GM12878 (cell line): ENCODE data around the gene UBA7. TPM values are rescaled to one million over a fixed set of nuclear protein-coding genes. Genes with fewer than 3 reads are reported as not detected.

Source experiments
- BRCA1 ChIP-seq: IDR thresholded peaks from 2 replicates; pipeline ENCODE4 v1.6.1; 2011; ENCODE audit warnings: low read depth, low read length, improper control_type of control experiment
- GATAD2B ChIP-seq: fragments of 450-650 bp; conservative IDR thresholded peaks from 2 replicates; pipeline ENCODE4 v1.6.1; 2017; ENCODE audit warnings: low read depth, mild to moderate bottlenecking, moderate library complexity
- JUND ChIP-seq: IDR thresholded peaks from 2 replicates; pipeline ENCODE4 v1.6.1; 2012; ENCODE audit warnings: low read depth, mild to moderate bottlenecking, low read length, improper control_type of control experiment, moderate library complexity
- KLF5 ChIP-seq: fragments of 450-650 bp; IDR thresholded peaks from 2 replicates; pipeline ENCODE4 v1.6.1; 2014; ENCODE audit warnings: mild to moderate bottlenecking; ENCODE audit not compliant: partially characterized antibody
- MYC ChIP-seq: IDR thresholded peaks from 2 replicates; pipeline ENCODE4 v1.6.1; 2011; ENCODE audit warnings: mild to moderate bottlenecking, low read length, moderate library complexity, inconsistent platforms; ENCODE audit not compliant: insufficient read depth, insufficient replicate concordance, insufficient read length, severe bottlenecking
- NBN ChIP-seq: fragments of 450-650 bp; IDR thresholded peaks from 2 replicates; pipeline ENCODE4 v1.6.1; 2016
- NFXL1 ChIP-seq: fragments of 450-650 bp; IDR thresholded peaks from 2 replicates; pipeline ENCODE4 v1.6.1; 2017; ENCODE audit warnings: antibody characterized with exemption, mild to moderate bottlenecking, borderline replicate concordance
- NFYB ChIP-seq: IDR thresholded peaks from 2 replicates; pipeline ENCODE4 v1.6.1; 2011; ENCODE audit warnings: low read depth, mild to moderate bottlenecking, low read length, improper control_type of control experiment, moderate library complexity; ENCODE audit not compliant: insufficient read depth
- NR2C2 ChIP-seq: IDR thresholded peaks from 2 replicates; pipeline ENCODE4 v1.6.1; 2011; ENCODE audit warnings: borderline replicate concordance, low read depth; ENCODE audit not compliant: control insufficient read depth, insufficient read length
- PAX8 ChIP-seq: fragments of 450-650 bp; IDR thresholded peaks from 2 replicates; pipeline ENCODE4 v1.6.1; 2017; ENCODE audit warnings: mild to moderate bottlenecking, moderate library complexity
- RAD21 ChIP-seq: IDR thresholded peaks from 2 replicates; pipeline ENCODE4 v1.6.1; 2011; ENCODE audit warnings: mild to moderate bottlenecking, low read depth, low read length, moderate library complexity; ENCODE audit not compliant: insufficient read depth
- SKIL ChIP-seq: fragments of 450-650 bp; IDR thresholded peaks from 2 replicates; pipeline ENCODE4 v1.6.1; 2017; ENCODE audit warnings: mild to moderate bottlenecking, low read depth, inconsistent platforms; ENCODE audit not compliant: poor library complexity, severe bottlenecking
- SMARCA5 ChIP-seq: fragments of 450-650 bp; IDR thresholded peaks from 2 replicates; pipeline ENCODE4 v1.6.1; 2017; ENCODE audit warnings: mild to moderate bottlenecking
- SREBF2 ChIP-seq: IDR thresholded peaks from 2 replicates; pipeline ENCODE4 v1.6.1; 2012; ENCODE audit warnings: mild to moderate bottlenecking, low read length
- ZNF274 ChIP-seq: IDR thresholded peaks from one replicate; pipeline ENCODE4 v1.8.0; 2011; ENCODE audit not compliant: insufficient read length, insufficient read depth
- ZZZ3 ChIP-seq: IDR thresholded peaks from 2 replicates; pipeline ENCODE4 v1.6.1; 2011; ENCODE audit warnings: low read depth; ENCODE audit not compliant: control insufficient read depth, insufficient read length
- polyA plus RNA-seq, 11 experiments: library from polyadenylated mRNA; depleted of rRNA in 4 of 11; unstranded in 6 of 11; stranded (reverse) in 5 of 11; fragments of >200 nt; fragmentation: Nextera tagmentation in 4 of 11; fragmentation: Illumina TruSeq in 1 of 11; extraction: Ambion mirVana in 4 of 11; extraction: Trizol in 1 of 11; gene quantifications; 1 replicate in 1 of 11; 2 replicates in 10 of 11; pipeline versions ENCODE4 v1.2.1 to v1.2.3, GENCODE V29; 2011 to 2016; ENCODE audit warnings: inconsistent platforms in 2 of 11, missing spikeins in 2 of 11, low read depth in 1 of 11
- total RNA-seq, 4 experiments: library from RNA; depleted of rRNA in 3 of 4; stranded (reverse); fragments of >200 nt in 3 of 4; fragmentation: Illumina TruSeq in 1 of 4; extraction: Trizol in 1 of 4; gene quantifications; 2 replicates each; pipeline versions ENCODE4 v1.2.1 to v1.2.3, GENCODE V29; 2013 to 2021
- TF ChIP-seq, protein P1 (sequence below): fragments of 450-650 bp; formaldehyde crosslinking; IDR thresholded peaks from 2 replicates; pipeline ENCODE4 v1.4.0; 2020; ENCODE audit warnings: mild to moderate bottlenecking, moderate library complexity
- TF ChIP-seq, protein P2 (sequence below): fragments of 450-650 bp; IDR thresholded peaks from 2 replicates; pipeline ENCODE4 v1.6.1; 2016; ENCODE audit warnings: mild to moderate bottlenecking
- TF ChIP-seq, protein P3 (sequence below): IDR thresholded peaks from 2 replicates; pipeline ENCODE4 v1.6.1; 2011; ENCODE audit warnings: borderline replicate concordance, low read depth, mild to moderate bottlenecking, moderate library complexity, low read length; ENCODE audit not compliant: insufficient read depth, poor library complexity, severe bottlenecking

UBA7 gene
- total and polyA plus RNA-seq, 10 of the 15 experiments (the other 5 are each of a cell fraction or from before 2014, with no cell fraction given), result 11.8 to 116 (median 46.7) TPM

- no peak for TF ChIP-seq RAD21
- TF ChIP-seq PAX8, result no peak
- TF ChIP-seq BRCA1, result no peak
- TF ChIP-seq JUND, result no peak
- TF ChIP-seq, protein P1, sequence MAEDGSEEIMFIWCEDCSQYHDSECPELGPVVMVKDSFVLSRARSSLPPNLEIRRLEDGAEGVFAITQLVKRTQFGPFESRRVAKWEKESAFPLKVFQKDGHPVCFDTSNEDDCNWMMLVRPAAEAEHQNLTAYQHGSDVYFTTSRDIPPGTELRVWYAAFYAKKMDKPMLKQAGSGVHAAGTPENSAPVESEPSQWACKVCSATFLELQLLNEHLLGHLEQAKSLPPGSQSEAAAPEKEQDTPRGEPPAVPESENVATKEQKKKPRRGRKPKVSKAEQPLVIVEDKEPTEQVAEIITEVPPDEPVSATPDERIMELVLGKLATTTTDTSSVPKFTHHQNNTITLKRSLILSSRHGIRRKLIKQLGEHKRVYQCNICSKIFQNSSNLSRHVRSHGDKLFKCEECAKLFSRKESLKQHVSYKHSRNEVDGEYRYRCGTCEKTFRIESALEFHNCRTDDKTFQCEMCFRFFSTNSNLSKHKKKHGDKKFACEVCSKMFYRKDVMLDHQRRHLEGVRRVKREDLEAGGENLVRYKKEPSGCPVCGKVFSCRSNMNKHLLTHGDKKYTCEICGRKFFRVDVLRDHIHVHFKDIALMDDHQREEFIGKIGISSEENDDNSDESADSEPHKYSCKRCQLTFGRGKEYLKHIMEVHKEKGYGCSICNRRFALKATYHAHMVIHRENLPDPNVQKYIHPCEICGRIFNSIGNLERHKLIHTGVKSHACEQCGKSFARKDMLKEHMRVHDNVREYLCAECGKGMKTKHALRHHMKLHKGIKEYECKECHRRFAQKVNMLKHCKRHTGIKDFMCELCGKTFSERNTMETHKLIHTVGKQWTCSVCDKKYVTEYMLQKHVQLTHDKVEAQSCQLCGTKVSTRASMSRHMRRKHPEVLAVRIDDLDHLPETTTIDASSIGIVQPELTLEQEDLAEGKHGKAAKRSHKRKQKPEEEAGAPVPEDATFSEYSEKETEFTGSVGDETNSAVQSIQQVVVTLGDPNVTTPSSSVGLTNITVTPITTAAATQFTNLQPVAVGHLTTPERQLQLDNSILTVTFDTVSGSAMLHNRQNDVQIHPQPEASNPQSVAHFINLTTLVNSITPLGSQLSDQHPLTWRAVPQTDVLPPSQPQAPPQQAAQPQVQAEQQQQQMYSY (CRISPR knock-in tag), result no peak
- TF ChIP-seq, protein P2, sequence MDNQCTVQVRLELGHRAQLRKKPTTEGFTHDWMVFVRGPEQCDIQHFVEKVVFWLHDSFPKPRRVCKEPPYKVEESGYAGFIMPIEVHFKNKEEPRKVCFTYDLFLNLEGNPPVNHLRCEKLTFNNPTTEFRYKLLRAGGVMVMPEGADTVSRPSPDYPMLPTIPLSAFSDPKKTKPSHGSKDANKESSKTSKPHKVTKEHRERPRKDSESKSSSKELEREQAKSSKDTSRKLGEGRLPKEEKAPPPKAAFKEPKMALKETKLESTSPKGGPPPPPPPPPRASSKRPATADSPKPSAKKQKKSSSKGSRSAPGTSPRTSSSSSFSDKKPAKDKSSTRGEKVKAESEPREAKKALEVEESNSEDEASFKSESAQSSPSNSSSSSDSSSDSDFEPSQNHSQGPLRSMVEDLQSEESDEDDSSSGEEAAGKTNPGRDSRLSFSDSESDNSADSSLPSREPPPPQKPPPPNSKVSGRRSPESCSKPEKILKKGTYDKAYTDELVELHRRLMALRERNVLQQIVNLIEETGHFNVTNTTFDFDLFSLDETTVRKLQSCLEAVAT, result 0 out of 2 replicates have a peak, but pooled peaks have one; percentile 50
- TF ChIP-seq KLF5, result no peak
- TF ChIP-seq SKIL, result no peak
- TF ChIP-seq, protein P3, sequence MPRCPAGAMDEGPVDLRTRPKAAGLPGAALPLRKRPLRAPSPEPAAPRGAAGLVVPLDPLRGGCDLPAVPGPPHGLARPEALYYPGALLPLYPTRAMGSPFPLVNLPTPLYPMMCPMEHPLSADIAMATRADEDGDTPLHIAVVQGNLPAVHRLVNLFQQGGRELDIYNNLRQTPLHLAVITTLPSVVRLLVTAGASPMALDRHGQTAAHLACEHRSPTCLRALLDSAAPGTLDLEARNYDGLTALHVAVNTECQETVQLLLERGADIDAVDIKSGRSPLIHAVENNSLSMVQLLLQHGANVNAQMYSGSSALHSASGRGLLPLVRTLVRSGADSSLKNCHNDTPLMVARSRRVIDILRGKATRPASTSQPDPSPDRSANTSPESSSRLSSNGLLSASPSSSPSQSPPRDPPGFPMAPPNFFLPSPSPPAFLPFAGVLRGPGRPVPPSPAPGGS, result no peak
- no peak for TF ChIP-seq NR2C2
- peak; percentile 36; the same call in 1 of the 2 replicates for TF ChIP-seq SREBF2
- no peak for TF ChIP-seq ZNF274
- TF ChIP-seq MYC, result no peak
- TF ChIP-seq NFYB, result peak; percentile 32; the same call in 1 of the 2 replicates
- peak; percentile 68; the same call in 1 of the 2 replicates for TF ChIP-seq NBN
- TF ChIP-seq GATAD2B, result peak; percentile 72; the same call in 1 of the 2 replicates
- no peak for TF ChIP-seq ZZZ3
- TF ChIP-seq SMARCA5, result no peak
- no peak for TF ChIP-seq NFXL1
Measured at GRCh38 chr3:49856181-49857005, 42.6 kb upstream of the UBA7 start, which contains the start of gene TRAIP (continued).
